Lung (tissue), 12 donors: Measurements from ENCODE around the gene USH1G. TPM values are rescaled to one million over a fixed set of nuclear protein-coding genes. Genes with fewer than 3 reads are reported as not detected.

Experiments
- ATAC-seq: fragments of 200-7000 bp; cut with Tn5 transposase; one replicate; pipeline ENCODE4 v1.9.1; 2020; ENCODE audit warnings: moderate number of reproducible peaks; ENCODE audit not compliant: insufficient read depth, low FRiP score
- DNase-seq, 3 donors: peaks; one replicate each; pipeline ENCODE4 v3.0.0-alpha.2; 2013 to 2017
- H3K27ac ChIP-seq, 2 donors: one replicate each; pipeline ENCODE4 v1.5.1; 2013; ENCODE audit warnings: mild to moderate bottlenecking in 2 of 2, moderate library complexity in 2 of 2, control low read depth in 1 of 2, inconsistent platforms in 1 of 2, low read depth in 1 of 2, low read length in 1 of 2
- H3K27me3 ChIP-seq, 3 donors: one replicate each; pipeline ENCODE4 v1.5.1; 2013; ENCODE audit warnings: low read length in 2 of 3; ENCODE audit not compliant: control insufficient read depth in 3 of 3, insufficient read depth in 3 of 3
- H3K36me3 ChIP-seq, 4 donors: one replicate each; pipeline ENCODE4 v1.5.1; 2013; ENCODE audit warnings: low read length in 4 of 4, mild to moderate bottlenecking in 1 of 4, moderate library complexity in 1 of 4; ENCODE audit not compliant: control insufficient read depth in 4 of 4, insufficient read depth in 4 of 4
- H3K4me1 ChIP-seq, 5 donors: one replicate each; pipeline ENCODE4 v1.5.1; 2013; ENCODE audit warnings: low read length in 5 of 5, mild to moderate bottlenecking in 2 of 5, moderate library complexity in 1 of 5; ENCODE audit not compliant: control insufficient read depth in 5 of 5, insufficient read depth in 5 of 5
- H3K4me3 ChIP-seq: one replicate; pipeline ENCODE4 v1.5.1; 2013; ENCODE audit warnings: mild to moderate bottlenecking, control low read depth, moderate library complexity
- H3K9ac ChIP-seq, 2 donors: one replicate each; pipeline ENCODE4 v1.5.1; 2013; ENCODE audit warnings: low read length in 2 of 2, control low read depth in 1 of 2; ENCODE audit not compliant: insufficient read depth in 1 of 2
- H3K9me3 ChIP-seq, 4 donors: one replicate each; pipeline ENCODE4 v1.5.1; 2013; ENCODE audit warnings: low read length in 3 of 4, mild to moderate bottlenecking in 1 of 4, moderate library complexity in 1 of 4; ENCODE audit not compliant: control insufficient read depth in 4 of 4, insufficient read depth in 3 of 4
- WGBS, 2 donors: extraction: QIAGEN DNeasy Blood & Tissue Kit; methylation state at CpG; one replicate each; pipeline ENCODE4 v1.1.7; 2013; 5-methylcytosine and 5-hydroxymethylcytosine counted together
- polyA plus RNA-seq, 2 donors: library from polyadenylated mRNA; stranded (reverse); fragments of 200-250 nt; gene quantifications; one replicate each; pipeline ENCODE4 v1.2.1, GENCODE V29; 2013
- total RNA-seq, 2 donors: library from RNA; depleted of rRNA in 1 of 2; stranded (reverse); fragments of >200 nt in 1 of 2; gene quantifications; one replicate each; pipeline ENCODE4 v1.2.1, GENCODE V29; 2014 to 2021
- TF ChIP-seq, protein P1 (sequence below): IDR thresholded peaks from 2 replicates; pipeline ENCODE4 v1.5.1; 2012; ENCODE audit warnings: mild to moderate bottlenecking; ENCODE audit errors: control extremely low read depth, extremely low read depth
- donor health status: control.
- donor health status: control.
- donor health status: Bipolar disorder and iron deficiency.
- donor health status: healthy.
- donor health status: DM: yes; HTN: yes; CAD: no.

Gene USH1G
- total and polyA plus RNA-seq, 4 donors = 0.01 TPM; not detected in 3

- ATAC-seq = no peak
- 67 to 68% methylated on average over 13 of the region's 13 CpGs for WGBS, 2 donors
Measured at GRCh38 chr17:74954665-74955421, 31.8 kb upstream of the USH1G start.

DNA sequence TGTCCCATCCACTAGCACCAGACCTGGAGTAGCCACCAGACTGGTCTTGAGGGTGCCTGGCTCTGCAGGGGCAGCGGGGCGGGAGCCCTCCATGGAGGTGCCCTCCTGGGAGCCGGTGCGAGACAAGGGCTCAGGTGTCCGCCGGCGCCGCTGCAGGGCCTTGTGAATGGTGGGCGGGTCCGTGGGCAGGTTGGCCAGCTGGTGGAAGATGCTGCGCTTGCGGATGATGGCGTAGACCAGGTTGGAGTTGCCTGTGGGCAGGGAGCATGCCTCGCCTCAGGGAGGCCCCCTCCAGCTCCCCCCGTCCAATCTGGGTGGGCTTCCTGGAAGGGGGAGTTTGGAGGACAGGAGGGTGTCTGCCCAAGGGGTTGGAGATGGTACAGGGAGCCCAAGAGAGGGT, 31.1 kb upstream of the USH1G start:
- H3K9ac ChIP-seq = no peak overlapping the region

More at GRCh38 chr17:74954665-74955421, 31.8 kb upstream of the USH1G start:
- H3K27ac ChIP-seq = no peak overlapping the region
- no peaks in the 10 kb centered on the region for H3K4me1 ChIP-seq
- no peaks in the 10 kb centered on the region for H3K9me3 ChIP-seq
- DNase-seq = no peak
- peaks cover 0 to 11% (median 0%) of the 10 kb centered on the region in 4 donors for H3K36me3 ChIP-seq
- H3K4me3 ChIP-seq = no peak overlapping the region
- TF ChIP-seq, protein P1, sequence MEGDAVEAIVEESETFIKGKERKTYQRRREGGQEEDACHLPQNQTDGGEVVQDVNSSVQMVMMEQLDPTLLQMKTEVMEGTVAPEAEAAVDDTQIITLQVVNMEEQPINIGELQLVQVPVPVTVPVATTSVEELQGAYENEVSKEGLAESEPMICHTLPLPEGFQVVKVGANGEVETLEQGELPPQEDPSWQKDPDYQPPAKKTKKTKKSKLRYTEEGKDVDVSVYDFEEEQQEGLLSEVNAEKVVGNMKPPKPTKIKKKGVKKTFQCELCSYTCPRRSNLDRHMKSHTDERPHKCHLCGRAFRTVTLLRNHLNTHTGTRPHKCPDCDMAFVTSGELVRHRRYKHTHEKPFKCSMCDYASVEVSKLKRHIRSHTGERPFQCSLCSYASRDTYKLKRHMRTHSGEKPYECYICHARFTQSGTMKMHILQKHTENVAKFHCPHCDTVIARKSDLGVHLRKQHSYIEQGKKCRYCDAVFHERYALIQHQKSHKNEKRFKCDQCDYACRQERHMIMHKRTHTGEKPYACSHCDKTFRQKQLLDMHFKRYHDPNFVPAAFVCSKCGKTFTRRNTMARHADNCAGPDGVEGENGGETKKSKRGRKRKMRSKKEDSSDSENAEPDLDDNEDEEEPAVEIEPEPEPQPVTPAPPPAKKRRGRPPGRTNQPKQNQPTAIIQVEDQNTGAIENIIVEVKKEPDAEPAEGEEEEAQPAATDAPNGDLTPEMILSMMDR = no peak
- H3K9ac ChIP-seq = no peak overlapping the region
- no peaks in the 10 kb centered on the region for H3K27me3 ChIP-seq

DNA sequence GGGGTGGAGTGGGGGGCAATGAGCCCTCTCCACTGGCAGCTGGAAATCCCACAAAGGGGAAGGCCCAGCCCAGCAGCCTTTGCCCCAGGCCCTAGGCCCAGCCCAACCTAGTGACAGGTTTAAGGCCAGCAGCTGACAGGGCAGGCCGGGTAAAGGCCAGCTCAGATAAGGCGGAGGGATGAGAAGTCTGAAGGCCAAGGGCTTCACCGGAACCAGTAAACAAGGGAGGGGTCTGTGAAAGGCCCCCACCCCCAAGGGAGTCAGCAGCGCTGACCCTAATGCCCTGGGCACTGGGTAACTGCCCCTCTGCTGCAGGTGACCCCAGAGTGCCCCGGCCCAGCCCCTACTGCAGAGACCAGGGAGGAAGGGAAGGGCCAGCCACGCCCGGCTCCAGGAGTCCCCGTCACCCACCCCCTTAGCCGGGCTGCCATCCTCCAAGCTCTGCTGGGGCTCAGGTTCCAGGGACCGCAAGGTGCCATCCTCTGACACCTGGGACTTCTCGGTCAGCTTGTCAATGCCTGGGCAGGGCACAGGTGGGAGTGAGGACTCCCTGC, 30.2 kb upstream of the USH1G start:
- Histone ChIP-seq H3K9ac (no peak overlapping the region), H3K4me1 (no peaks in the 10 kb centered on the region), H3K4me3 (no peak overlapping the region), H3K9me3 (no peaks in the 10 kb centered on the region), H3K27me3 (no peaks in the 10 kb centered on the region), H3K27ac (no peak overlapping the region), H3K36me3 (peaks cover 0 to 11% (median 0%) of the 10 kb centered on the region in 4 donors)
- WGBS, 2 donors = 86 to 87% methylated on average over 11 of the region's 11 CpGs
- no peak for ATAC-seq
- no peak for DNase-seq
- TF ChIP-seq, protein P1 = no peak

More for the DNA sequence above, 31.1 kb upstream of the USH1G start:
- WGBS, 2 donors = 94 to 95% methylated on average over 15 of the region's 15 CpGs
- Histone ChIP-seq H3K27me3 (no peaks in the 10 kb centered on the region), H3K4me1 (no peaks in the 10 kb centered on the region), H3K27ac (no peak overlapping the region), H3K4me3 (no peak overlapping the region), H3K36me3 (peaks cover 0 to 11% (median 0%) of the 10 kb centered on the region in 4 donors), H3K9me3 (no peaks in the 10 kb centered on the region)
- no peak for DNase-seq
- TF ChIP-seq, protein P1 = no peak
- ATAC-seq = no peak
